Measurements from ENCODE around the gene ARL15.

DNA sequence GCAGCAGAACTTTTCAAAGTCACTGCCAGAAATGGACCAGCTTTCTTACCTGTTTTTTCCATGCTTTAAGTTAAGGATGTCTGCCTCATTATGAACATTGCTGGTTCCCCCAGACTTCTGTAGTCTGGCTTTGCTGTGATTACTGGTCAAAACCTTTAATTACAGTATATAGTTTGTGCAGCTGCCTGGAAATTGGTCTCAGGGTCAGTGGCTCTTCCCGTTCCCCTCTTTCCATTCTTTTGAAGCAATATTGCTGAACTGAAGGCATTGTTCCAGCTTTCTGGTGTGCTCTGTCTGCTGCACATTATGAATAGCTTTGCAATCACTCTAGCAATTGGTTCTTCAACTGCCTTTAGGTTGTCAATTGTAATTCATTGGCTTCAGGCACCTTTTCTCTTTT is 206.5 kb downstream of the ARL15 start:
- no peak for TF ChIP-seq EP300 (IDR thresholded peaks at IDR 0.05)
- TF ChIP-seq, protein P1, sequence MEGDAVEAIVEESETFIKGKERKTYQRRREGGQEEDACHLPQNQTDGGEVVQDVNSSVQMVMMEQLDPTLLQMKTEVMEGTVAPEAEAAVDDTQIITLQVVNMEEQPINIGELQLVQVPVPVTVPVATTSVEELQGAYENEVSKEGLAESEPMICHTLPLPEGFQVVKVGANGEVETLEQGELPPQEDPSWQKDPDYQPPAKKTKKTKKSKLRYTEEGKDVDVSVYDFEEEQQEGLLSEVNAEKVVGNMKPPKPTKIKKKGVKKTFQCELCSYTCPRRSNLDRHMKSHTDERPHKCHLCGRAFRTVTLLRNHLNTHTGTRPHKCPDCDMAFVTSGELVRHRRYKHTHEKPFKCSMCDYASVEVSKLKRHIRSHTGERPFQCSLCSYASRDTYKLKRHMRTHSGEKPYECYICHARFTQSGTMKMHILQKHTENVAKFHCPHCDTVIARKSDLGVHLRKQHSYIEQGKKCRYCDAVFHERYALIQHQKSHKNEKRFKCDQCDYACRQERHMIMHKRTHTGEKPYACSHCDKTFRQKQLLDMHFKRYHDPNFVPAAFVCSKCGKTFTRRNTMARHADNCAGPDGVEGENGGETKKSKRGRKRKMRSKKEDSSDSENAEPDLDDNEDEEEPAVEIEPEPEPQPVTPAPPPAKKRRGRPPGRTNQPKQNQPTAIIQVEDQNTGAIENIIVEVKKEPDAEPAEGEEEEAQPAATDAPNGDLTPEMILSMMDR (IDR thresholded peaks at IDR 0.05), result no peak
